ENCODE measurements around the gene ZC3H12C.

The ZC3H12C gene

DNA sequence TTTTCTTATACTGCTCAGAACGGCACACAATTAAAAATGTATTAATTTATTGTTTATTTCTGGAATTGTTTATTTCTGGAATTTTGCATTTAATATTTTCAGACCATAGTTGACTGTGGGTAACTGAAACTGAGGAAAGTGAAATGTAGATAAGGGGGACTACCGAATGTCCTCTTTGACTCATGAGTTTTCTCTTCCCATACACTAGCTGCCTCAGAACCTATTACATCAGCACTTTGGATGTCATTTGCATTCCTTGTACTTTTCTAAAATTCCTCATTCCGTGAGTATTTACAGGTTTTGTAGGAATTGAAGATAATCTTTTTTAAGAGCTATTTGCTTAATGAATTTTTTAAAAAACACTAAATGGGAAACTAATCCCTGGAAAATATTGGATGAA, 29.8 kb downstream of the ZC3H12C start:
- no peak overlapping the region for H3K27ac ChIP-seq (ENCODE audit: low read depth, low read length, poor library complexity, severe bottlenecking)
- H3K4me1 ChIP-seq (ENCODE audit: insufficient read depth, low read length, severe bottlenecking) = no peaks in the 10 kb centered on the region
- H3K79me2 ChIP-seq (ENCODE audit: insufficient read depth, low read length) = no peaks in the 10 kb centered on the region
- no peaks in the 10 kb centered on the region for H3K27me3 ChIP-seq (ENCODE audit: insufficient read depth, low read length)
- TF ChIP-seq, protein P1, sequence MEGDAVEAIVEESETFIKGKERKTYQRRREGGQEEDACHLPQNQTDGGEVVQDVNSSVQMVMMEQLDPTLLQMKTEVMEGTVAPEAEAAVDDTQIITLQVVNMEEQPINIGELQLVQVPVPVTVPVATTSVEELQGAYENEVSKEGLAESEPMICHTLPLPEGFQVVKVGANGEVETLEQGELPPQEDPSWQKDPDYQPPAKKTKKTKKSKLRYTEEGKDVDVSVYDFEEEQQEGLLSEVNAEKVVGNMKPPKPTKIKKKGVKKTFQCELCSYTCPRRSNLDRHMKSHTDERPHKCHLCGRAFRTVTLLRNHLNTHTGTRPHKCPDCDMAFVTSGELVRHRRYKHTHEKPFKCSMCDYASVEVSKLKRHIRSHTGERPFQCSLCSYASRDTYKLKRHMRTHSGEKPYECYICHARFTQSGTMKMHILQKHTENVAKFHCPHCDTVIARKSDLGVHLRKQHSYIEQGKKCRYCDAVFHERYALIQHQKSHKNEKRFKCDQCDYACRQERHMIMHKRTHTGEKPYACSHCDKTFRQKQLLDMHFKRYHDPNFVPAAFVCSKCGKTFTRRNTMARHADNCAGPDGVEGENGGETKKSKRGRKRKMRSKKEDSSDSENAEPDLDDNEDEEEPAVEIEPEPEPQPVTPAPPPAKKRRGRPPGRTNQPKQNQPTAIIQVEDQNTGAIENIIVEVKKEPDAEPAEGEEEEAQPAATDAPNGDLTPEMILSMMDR (IDR thresholded peaks at IDR 0.05; ENCODE audit: low read length) = no peak
- TF ChIP-seq EZH2 (IDR thresholded peaks at IDR 0.05; ENCODE audit: borderline replicate concordance, low read length) = no peak
- no peak overlapping the region for H2AFZ ChIP-seq (ENCODE audit: low read length)
- H3K9ac ChIP-seq (ENCODE audit: low read length) = no peak overlapping the region
- H3K9me3 ChIP-seq (ENCODE audit: low read length) = no peaks in the 10 kb centered on the region
- no peaks in the 10 kb centered on the region for H3F3A ChIP-seq (ENCODE audit: insufficient read depth, low read length)
- no peak overlapping the region for H3K4me2 ChIP-seq (ENCODE audit: low read length)
- H3K36me3 ChIP-seq (ENCODE audit: insufficient read depth, low read length) = no peaks in the 10 kb centered on the region
- H4K20me1 ChIP-seq (ENCODE audit: insufficient read depth, low read length) = no peaks in the 10 kb centered on the region
- no peak overlapping the region for H3K4me3 ChIP-seq (ENCODE audit: low read depth, low read length, poor library complexity, severe bottlenecking)
- H3K9me2 ChIP-seq (ENCODE audit: low read depth, low read length) = no peaks in the 10 kb centered on the region

DNA sequence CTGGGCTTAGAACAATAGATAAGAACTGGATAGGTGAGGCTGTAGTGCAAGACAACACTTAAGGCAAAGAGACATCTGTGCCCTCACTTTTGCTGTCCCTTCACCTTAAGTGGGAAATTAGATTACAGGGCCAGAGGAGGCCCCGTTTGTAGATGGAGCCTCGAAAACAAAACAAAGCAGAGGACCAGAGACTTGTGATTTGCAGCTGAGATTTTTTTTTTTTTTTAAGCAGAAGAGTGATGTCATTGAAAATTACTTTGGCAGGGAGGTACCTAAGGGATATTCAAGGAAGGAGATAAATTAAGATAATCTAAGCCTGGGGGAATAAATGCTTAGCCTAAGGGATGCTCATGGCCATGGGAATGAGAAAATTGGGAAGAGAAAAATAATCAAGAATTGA, 31.4 kb downstream of the ZC3H12C start:
- H3K4me3 ChIP-seq (ENCODE audit: low read depth, low read length, poor library complexity, severe bottlenecking) = no peak overlapping the region
- H3K9ac ChIP-seq (ENCODE audit: low read length) = no peak overlapping the region
- H3K27ac ChIP-seq (ENCODE audit: low read depth, low read length, poor library complexity, severe bottlenecking) = no peak overlapping the region
- H3K79me2 ChIP-seq (ENCODE audit: insufficient read depth, low read length) = no peaks in the 10 kb centered on the region
- H2AFZ ChIP-seq (ENCODE audit: low read length) = no peak overlapping the region
- H3K9me3 ChIP-seq (ENCODE audit: low read length) = no peaks in the 10 kb centered on the region
- no peaks in the 10 kb centered on the region for H3K9me2 ChIP-seq (ENCODE audit: low read depth, low read length)
- no peaks in the 10 kb centered on the region for H4K20me1 ChIP-seq (ENCODE audit: insufficient read depth, low read length)
- no peak overlapping the region for H3K4me2 ChIP-seq (ENCODE audit: low read length)
- H3K36me3 ChIP-seq (ENCODE audit: insufficient read depth, low read length) = no peaks in the 10 kb centered on the region
- H3K4me1 ChIP-seq (ENCODE audit: insufficient read depth, low read length, severe bottlenecking) = no peaks in the 10 kb centered on the region
- TF ChIP-seq, protein P1 (IDR thresholded peaks at IDR 0.05; ENCODE audit: low read length) = no peak
- no peak for TF ChIP-seq EZH2 (IDR thresholded peaks at IDR 0.05; ENCODE audit: borderline replicate concordance, low read length)
- no peaks in the 10 kb centered on the region for H3F3A ChIP-seq (ENCODE audit: insufficient read depth, low read length)
- no peaks in the 10 kb centered on the region for H3K27me3 ChIP-seq (ENCODE audit: insufficient read depth, low read length)

DNA sequence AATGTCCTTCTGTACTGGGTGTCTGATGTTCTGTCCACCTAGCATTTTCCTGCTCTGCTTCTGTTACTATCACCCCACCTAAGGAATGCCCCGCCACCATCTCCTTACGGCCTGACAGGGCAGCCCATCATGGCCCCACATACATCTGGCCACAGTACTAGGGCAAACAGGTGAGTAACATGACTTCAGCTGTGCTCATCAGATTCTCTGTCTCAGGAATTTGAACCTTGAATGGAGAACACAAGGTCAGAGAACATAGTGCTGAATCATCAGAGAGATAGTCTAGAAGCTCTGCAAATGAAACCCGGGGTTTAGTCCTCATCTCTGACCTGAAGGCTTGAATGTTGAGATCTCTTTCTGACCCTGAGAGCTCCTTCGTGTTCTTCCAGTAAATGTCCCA, 32.4 kb downstream of the ZC3H12C start:
- Histone ChIP-seq H2AFZ (ENCODE audit: low read length) (no peak overlapping the region), H3K36me3 (ENCODE audit: insufficient read depth, low read length) (no peaks in the 10 kb centered on the region), H3K4me2 (ENCODE audit: low read length) (no peak overlapping the region), H3K79me2 (ENCODE audit: insufficient read depth, low read length) (no peaks in the 10 kb centered on the region), H3K9ac (ENCODE audit: low read length) (no peak overlapping the region), H3K9me3 (ENCODE audit: low read length) (no peaks in the 10 kb centered on the region), H3F3A (ENCODE audit: insufficient read depth, low read length) (no peaks in the 10 kb centered on the region), H3K9me2 (ENCODE audit: low read depth, low read length) (no peaks in the 10 kb centered on the region), H3K4me3 (ENCODE audit: low read depth, low read length, poor library complexity, severe bottlenecking) (no peak overlapping the region), H3K4me1 (ENCODE audit: insufficient read depth, low read length, severe bottlenecking) (no peaks in the 10 kb centered on the region), H3K27ac (ENCODE audit: low read depth, low read length, poor library complexity, severe bottlenecking) (no peak overlapping the region), H4K20me1 (ENCODE audit: insufficient read depth, low read length) (no peaks in the 10 kb centered on the region), H3K27me3 (ENCODE audit: insufficient read depth, low read length) (no peaks in the 10 kb centered on the region)
- TF ChIP-seq EZH2 (IDR thresholded peaks at IDR 0.05; ENCODE audit: borderline replicate concordance, low read length) = no peak
- TF ChIP-seq, protein P1 (IDR thresholded peaks at IDR 0.05; ENCODE audit: low read length) = no peak

All from OCI-LY1 (cell line).